Fibroblast of the aortic adventitia (primary cell): ENCODE results near the gene SYNE1. TPM values are rescaled to one million over a fixed set of nuclear protein-coding genes. Genes with fewer than 3 reads are reported as not detected.
"Not testable (repeated sequence)": the region's sequence is repeated elsewhere in the genome, so short reads cannot be mapped to it uniquely, and the experiment has no call there.

Experiments used
- DNase-seq: peaks from one replicate; pipeline ENCODE4 v3.0.0-alpha.2; 2010; ENCODE audit warnings: low read depth
- H3K4me3 ChIP-seq: 2 replicates; pipeline ENCODE4 v1.5.1; 2011; ENCODE audit warnings: low read depth, mild to moderate bottlenecking, control low read depth, low read length, moderate library complexity
- CTCF ChIP-seq: IDR thresholded peaks from 2 replicates; pipeline ENCODE4 v1.5.1; 2011; ENCODE audit warnings: mild to moderate bottlenecking, low read length, control low read depth, inconsistent platforms; ENCODE audit not compliant: insufficient read depth
- total RNA-seq: library from RNA; depleted of rRNA; stranded (reverse); fragments of >200 nt; gene quantifications from 2 replicates; pipeline ENCODE4 v1.2.3, GENCODE V29; 2012; ENCODE audit warnings: low replicate concordance

Gene SYNE1
- 133 and 193 TPM in 2 replicates for total RNA-seq

- TF ChIP-seq CTCF: no peak
- DNase-seq: peak; percentile 5
- H3K4me3 ChIP-seq: peak within 1 kb of the TSS; percentile 79
Observed at GRCh38 chr6:152637296-152638047, at the start of gene SYNE1. SYNE1 (minus strand) TSS chr6:152637362; CDS start chr6:152628331, 9,031 bp downstream.

- TF ChIP-seq CTCF: no peak
- no peak overlapping the region for H3K4me3 ChIP-seq
- DNase-seq: no peak
Observed at GRCh38 chr6:152685819-152686218, 48.7 kb upstream of the SYNE1 start.

GRCh38 chr6:152682935-152683334 is 45.8 kb upstream of the SYNE1 start:
- DNase-seq, H3K4me3 ChIP-seq: not testable (repeated sequence)

GRCh38 chr6:152682141-152682540 is 45.0 kb upstream of the SYNE1 start:
- no peak for TF ChIP-seq CTCF
- no peak overlapping the region for H3K4me3 ChIP-seq
- no peak for DNase-seq

- no peak for TF ChIP-seq CTCF
- no peak for DNase-seq
- no peak overlapping the region for H3K4me3 ChIP-seq
Observed at GRCh38 chr6:152680879-152681517, 43.8 kb upstream of the SYNE1 start.

GRCh38 chr6:152680151-152680550 is 43.0 kb upstream of the SYNE1 start:
- no peak overlapping the region for H3K4me3 ChIP-seq
- TF ChIP-seq CTCF: no peak
- no peak for DNase-seq

GRCh38 chr6:152673236-152673635 is 36.1 kb upstream of the SYNE1 start:
- TF ChIP-seq CTCF: no peak
- DNase-seq: peak; percentile 60

More at GRCh38 chr6:152673236-152673635, 36.1 kb upstream of the SYNE1 start:
- no peak overlapping the region for H3K4me3 ChIP-seq
